GM19240 (cell line): ENCODE measurements around the gene SPRED1.

Experiments
- DNase-seq: peaks from one replicate; pipeline ENCODE4 v3.0.0; 2011; ENCODE audit warnings: low spot score; ENCODE audit not compliant: insufficient read length

SPRED1 gene

GRCh38 chr15:38252481-38253350 lies at the start of gene SPRED1:
Gene SPRED1, plus strand, starts transcription at chr15:38252836. Its CDS starts 350 bp downstream, at chr15:38253186.
- no peak for DNase-seq

- DNase-seq = no peak
Observed at GRCh38 chr15:38205526-38206272, 46.9 kb upstream of the SPRED1 start.

GRCh38 chr15:38207621-38208020 lies 45.0 kb upstream of the SPRED1 start:
- no peak for DNase-seq

GRCh38 chr15:38208206-38208605 lies 44.4 kb upstream of the SPRED1 start:
- no peak for DNase-seq

GRCh38 chr15:38208779-38209178 lies 43.9 kb upstream of the SPRED1 start:
- no peak for DNase-seq

DNA sequence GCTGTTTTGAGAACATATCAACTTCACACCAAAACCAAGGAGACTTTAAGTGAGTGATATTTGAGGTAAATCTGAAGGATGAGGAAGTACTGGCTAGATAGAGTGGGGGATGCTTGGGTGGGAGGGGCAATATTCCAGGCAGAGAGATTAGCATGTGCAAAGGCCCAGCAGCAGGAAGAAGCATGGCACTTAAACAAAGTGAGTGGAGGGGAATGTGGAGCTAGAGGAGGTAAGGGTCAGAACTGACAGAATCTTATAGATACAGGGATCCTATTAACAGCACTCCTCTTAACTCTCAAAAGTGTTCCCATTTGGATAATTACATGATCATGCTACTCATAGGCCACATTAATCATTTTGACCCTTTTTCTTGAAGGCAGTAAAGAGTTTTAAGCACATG lies 41.4 kb upstream of the SPRED1 start:
- DNase-seq = no peak

DNA sequence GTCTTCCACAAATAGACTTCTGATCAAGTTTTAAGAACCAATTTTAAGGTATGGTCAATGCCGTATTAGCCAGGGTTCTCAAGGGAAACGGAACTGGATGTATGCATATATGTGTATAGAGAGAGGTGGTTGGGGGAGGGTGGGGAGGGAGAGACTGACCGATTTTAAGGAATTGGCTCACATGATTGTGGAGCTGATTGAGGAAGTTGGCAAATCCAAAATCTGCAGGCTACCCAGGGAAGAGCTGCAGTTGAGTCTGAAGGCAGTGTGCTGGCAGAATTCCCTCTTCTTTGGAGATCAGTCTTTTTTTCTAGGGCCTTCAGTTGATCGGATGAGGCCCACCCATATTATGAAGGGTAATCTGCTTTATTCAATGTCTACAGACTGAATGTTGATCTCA lies 40.8 kb upstream of the SPRED1 start:
- no peak for DNase-seq

GRCh38 chr15:38212729-38213351 lies 39.8 kb upstream of the SPRED1 start:
- DNase-seq = no peak

DNA sequence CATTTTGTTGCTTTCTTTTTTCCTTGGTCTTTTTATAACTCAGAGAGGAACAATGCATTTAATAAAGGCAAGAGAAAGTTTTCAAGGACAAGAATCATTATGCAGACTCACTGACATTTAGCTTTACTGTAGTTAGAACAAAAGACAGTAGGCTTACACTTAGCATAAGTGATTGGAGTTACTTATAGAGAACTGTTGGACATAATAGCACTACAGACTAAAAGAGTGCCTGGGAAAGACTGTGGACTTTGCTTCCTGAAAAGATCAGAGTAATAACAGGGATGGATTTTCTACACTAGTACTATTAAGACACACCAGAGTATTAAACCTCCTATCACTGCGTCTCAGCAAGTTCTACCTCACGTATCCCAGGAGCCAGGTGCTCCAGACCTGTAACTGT lies 39.3 kb upstream of the SPRED1 start:
- no peak for DNase-seq

DNA sequence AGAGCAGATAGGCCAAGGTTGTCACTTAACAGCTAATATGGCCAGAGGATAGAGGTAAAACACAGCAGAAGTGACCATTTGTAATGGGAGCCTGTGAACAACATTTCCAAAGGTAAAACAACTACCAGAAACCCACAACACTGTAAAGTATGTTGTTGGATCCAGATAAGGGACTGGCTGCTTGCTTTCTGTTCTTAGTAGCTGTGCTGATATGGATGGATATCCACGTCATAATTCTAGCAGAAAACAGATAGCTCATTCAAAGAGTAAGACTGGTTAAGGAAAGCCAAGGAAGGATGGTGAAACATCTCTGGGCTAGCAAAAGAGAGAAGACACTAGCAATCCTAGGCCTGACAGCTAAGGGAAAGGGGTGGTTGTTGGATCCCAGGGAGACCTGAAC lies 36.9 kb upstream of the SPRED1 start:
- no peak for DNase-seq

GRCh38 chr15:38216763-38217162 lies 35.9 kb upstream of the SPRED1 start:
- no peak for DNase-seq

GRCh38 chr15:38217191-38217595 lies 35.4 kb upstream of the SPRED1 start:
- no peak for DNase-seq

- no peak for DNase-seq
Observed at GRCh38 chr15:38217788-38218609, 34.6 kb upstream of the SPRED1 start.

DNA sequence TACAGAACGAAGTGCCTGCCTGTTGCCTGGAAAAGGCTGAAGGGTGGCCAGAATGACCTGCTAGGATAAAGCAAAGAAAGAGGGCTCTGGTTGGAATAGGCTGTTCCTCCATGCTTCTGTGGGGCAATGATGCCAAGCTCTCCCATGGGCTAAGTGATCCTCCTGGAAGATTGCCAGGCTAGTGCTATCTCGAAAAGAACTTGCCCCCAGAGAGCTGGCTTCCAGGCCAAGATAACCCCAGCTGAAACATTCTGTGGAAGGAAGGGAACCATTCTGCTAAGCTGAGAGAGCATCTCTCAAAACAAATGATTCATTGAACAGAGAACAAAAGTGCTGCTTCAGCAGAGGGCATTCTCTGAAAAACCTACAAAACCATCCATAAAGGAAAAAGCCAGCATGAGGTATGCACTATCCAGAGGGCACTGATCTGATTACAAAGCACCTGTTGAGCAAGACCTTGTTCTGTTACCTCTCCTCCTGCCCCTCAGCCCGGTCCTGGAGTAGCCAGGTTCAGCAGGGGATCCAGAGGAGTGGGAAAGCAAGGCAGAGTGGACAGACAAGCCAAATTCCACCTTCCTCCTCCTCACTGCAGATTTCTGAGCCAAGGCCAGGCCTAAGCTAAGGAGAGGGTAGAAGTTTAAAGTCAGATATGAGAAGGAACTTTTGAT lies 31.9 kb upstream of the SPRED1 start:
- DNase-seq = no peak

GRCh38 chr15:38224486-38224885 lies 28.1 kb upstream of the SPRED1 start:
- DNase-seq = no peak

GRCh38 chr15:38225381-38225780 lies 27.3 kb upstream of the SPRED1 start:
- no peak for DNase-seq

- DNase-seq = no peak
Observed at GRCh38 chr15:38226608-38227266, 25.9 kb upstream of the SPRED1 start.

DNA sequence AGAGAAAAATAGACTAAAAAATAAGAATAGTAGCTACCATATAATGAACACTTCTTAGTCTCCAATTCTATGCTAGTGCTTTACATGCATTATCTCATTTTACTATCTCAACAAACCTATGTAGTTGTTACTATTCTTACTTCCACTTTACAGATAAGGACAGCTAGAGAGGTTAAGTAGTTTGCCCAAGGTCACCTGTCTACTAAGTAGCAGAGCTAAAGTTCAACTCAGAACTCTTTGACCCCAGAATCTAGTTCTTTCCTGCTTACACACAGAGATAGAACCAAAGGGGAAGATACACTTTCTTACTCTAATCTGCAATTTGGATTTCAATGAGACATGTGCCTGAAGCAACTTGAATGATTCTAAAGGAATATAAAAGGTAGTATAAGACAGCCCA lies 24.7 kb upstream of the SPRED1 start:
- no peak for DNase-seq

GRCh38 chr15:38228618-38229017 lies 24.0 kb upstream of the SPRED1 start:
- DNase-seq = no peak

DNA sequence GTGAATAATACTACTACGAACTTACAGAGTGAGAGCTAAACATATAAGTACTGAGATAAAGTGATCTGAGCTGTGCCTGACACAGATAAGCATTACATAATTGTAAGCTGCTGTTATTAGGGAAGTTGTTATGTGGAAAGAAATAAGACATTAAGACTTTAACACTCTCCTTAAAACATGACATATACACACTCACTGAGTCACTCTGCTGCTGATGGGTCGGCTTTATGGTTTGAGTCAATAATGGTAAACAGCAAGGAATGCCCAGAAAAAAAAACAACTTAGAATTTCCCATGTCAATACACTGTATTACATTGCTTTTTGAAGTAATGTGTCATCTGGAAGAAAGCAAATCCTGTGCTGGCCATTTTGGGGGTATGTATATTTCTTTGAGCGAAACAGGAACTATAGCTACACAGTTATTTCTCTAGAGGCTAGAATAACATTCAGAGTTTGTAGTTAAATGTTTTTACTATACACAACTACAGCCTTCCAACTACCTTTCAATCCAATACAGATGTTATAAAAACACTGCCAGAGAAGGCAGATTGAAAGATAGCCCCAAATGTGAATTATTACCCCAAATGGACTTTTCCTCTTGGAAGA lies 22.8 kb upstream of the SPRED1 start:
- DNase-seq = no peak
